ENCODE results near the gene TRIM65.
"Not testable (repeated sequence)": the region's sequence is repeated elsewhere in the genome, so short reads cannot be mapped to it uniquely, and the experiment has no call there.

Gene TRIM65

GRCh38 chr17:75875182-75875939, 21.4 kb downstream of the TRIM65 start:
- no peak for DNase-seq (ENCODE audit: extremely low spot score)
- CTCF ChIA-PET: interaction anchor here (1.0 to 1.7 kb wide), 2 partner anchors 14 to 205 kb away, joined by 3 to 6 read pairs; no protein-coding TSS in a partner anchor
- TF ChIP-seq FOXM1 (IDR thresholded peaks at IDR 0.05; ENCODE audit: borderline replicate concordance): no peak
- no peak for TF ChIP-seq ZNF384 (IDR thresholded peaks at IDR 0.05)
- POLR2A ChIA-PET: interaction anchor here (1.0 to 4.4 kb wide), 4 partner anchors 11 to 91 kb away, joined by 3 to 26 read pairs (median 6); partner anchors contain the start of genes TRIM65, UNK and WBP2

- DNase-seq (ENCODE audit: extremely low spot score): no peak
- ChIA-PET CTCF (interaction anchor here (1.7 to 3.9 kb wide), 2 partner anchors 13 to 14 kb away, joined by 6 to 33 read pairs; no protein-coding TSS in a partner anchor), POLR2A (interaction anchor here (0.7 to 4.4 kb wide), 4 partner anchors 10 to 22 kb away, joined by 3 to 26 read pairs (median 4); partner anchors contain the start of genes TRIM65 and WBP2)
- TF ChIP-seq CTBP1 (IDR thresholded peaks at IDR 0.05; ENCODE audit: borderline replicate concordance) (no peak), ELF4 (IDR thresholded peaks at IDR 0.05) (no peak), SP1 (IDR thresholded peaks at IDR 0.05) (no peak), LEF1 (IDR thresholded peaks at IDR 0.05; ENCODE audit: borderline replicate concordance) (no peak), FOXA1 (IDR thresholded peaks at IDR 0.05) (no peak), FOXK2 (IDR thresholded peaks at IDR 0.05) (no peak), NFRKB (IDR thresholded peaks at IDR 0.05) (no peak), FOXM1 (IDR thresholded peaks at IDR 0.05; ENCODE audit: borderline replicate concordance) (no peak), TARDBP (IDR thresholded peaks at IDR 0.05) (no peak), ZNF384 (IDR thresholded peaks at IDR 0.05) (no peak), BHLHE40 (IDR thresholded peaks at IDR 0.05; ENCODE audit: borderline replicate concordance) (no peak), HDGF (IDR thresholded peaks at IDR 0.05; ENCODE audit: borderline replicate concordance) (no peak), PKNOX1 (IDR thresholded peaks at IDR 0.05) (no peak), SUZ12 (IDR thresholded peaks at IDR 0.05) (no peak), L3MBTL2 (conservative IDR thresholded peaks at IDR 0.05) (no peak), ARNT (IDR thresholded peaks at IDR 0.05) (no peak)
These were observed 22.2 kb downstream of the TRIM65 start for GRCh38 chr17:75874323-75875181.

DNA sequence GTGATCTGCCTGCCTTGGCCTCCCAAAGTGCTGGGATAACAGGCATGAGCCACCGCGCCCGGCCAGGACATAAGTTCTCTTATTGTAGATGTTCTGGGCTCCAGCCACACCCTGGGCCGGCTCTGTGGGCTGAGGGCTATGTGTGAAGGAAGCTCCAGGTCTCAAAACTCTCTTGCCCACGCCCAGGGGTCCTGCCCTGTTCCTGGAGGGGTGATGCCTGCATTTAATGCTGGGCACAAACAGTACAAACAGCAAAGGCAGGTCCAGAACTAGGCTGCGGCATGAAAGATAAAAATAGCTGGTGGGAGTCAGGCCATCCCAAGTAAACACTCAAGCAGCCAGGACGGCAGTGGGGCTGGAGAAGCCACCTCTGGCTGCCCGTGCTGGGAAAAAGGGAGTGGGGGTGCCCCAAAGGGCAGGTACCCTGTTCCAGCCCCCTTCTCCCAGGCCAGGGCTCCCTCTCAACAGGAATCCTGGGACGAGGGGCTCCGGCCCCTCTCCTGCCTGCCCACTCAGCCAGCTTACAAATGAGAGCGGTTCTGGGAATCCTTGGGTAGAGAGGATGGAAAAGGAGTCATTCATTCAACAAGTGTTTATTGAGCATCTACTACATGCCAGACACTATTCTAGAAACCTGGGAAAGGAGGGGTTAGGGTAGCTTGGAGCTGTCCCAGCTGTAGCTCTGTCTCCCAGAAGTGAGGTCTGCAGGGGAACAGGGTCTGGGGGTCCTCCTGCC, 23.0 kb downstream of the TRIM65 start:
- TF ChIP-seq FOXK2 (IDR thresholded peaks at IDR 0.05): no peak
- TF ChIP-seq PKNOX1 (IDR thresholded peaks at IDR 0.05): no peak
- no peak for TF ChIP-seq TARDBP (IDR thresholded peaks at IDR 0.05)
- TF ChIP-seq FOXM1 (IDR thresholded peaks at IDR 0.05; ENCODE audit: borderline replicate concordance): no peak
- TF ChIP-seq SP1 (IDR thresholded peaks at IDR 0.05): no peak
- TF ChIP-seq ARNT (IDR thresholded peaks at IDR 0.05): no peak
- TF ChIP-seq HDGF (IDR thresholded peaks at IDR 0.05; ENCODE audit: borderline replicate concordance): no peak
- no peak for TF ChIP-seq ZNF384 (IDR thresholded peaks at IDR 0.05)
- TF ChIP-seq NFRKB (IDR thresholded peaks at IDR 0.05): no peak
- TF ChIP-seq BHLHE40 (IDR thresholded peaks at IDR 0.05; ENCODE audit: borderline replicate concordance): no peak
- no peak for TF ChIP-seq LEF1 (IDR thresholded peaks at IDR 0.05; ENCODE audit: borderline replicate concordance)
- no peak for TF ChIP-seq CTBP1 (IDR thresholded peaks at IDR 0.05; ENCODE audit: borderline replicate concordance)
- no peak for TF ChIP-seq SUZ12 (IDR thresholded peaks at IDR 0.05)
- no peak for TF ChIP-seq ELF4 (IDR thresholded peaks at IDR 0.05)
- no peak for TF ChIP-seq L3MBTL2 (conservative IDR thresholded peaks at IDR 0.05)
- no peak for TF ChIP-seq FOXA1 (IDR thresholded peaks at IDR 0.05)
- no peak for DNase-seq (ENCODE audit: extremely low spot score)
- ChIA-PET CTCF (interaction anchor here (1.3 to 3.9 kb wide), 2 partner anchors 13 to 28 kb away, joined by 5 to 33 read pairs; no protein-coding TSS in a partner anchor), POLR2A (interaction anchor here (0.7 to 1.7 kb wide), 3 partner anchors 13 to 23 kb away, joined by 4 to 6 read pairs (median 5); partner anchors contain the start of genes TRIM65 and WBP2)

- TF ChIP-seq BHLHE40 (IDR thresholded peaks at IDR 0.05; ENCODE audit: borderline replicate concordance) (no peak), CTBP1 (IDR thresholded peaks at IDR 0.05; ENCODE audit: borderline replicate concordance) (no peak), L3MBTL2 (conservative IDR thresholded peaks at IDR 0.05) (no peak)
- DNase-seq (ENCODE audit: extremely low spot score): no peak
- ChIA-PET CTCF (interaction anchor here (1.3 to 3.9 kb wide), 3 partner anchors 12 to 27 kb away, joined by 5 to 33 read pairs (median 6); no protein-coding TSS in a partner anchor), POLR2A (interaction anchor here (1.0 to 1.7 kb wide), 4 partner anchors 15 to 93 kb away, joined by 3 to 6 read pairs (median 3); partner anchors contain the start of genes MRPL38 and WBP2)
These were observed 24.1 kb downstream of the TRIM65 start for GRCh38 chr17:75872434-75873351.

DNA sequence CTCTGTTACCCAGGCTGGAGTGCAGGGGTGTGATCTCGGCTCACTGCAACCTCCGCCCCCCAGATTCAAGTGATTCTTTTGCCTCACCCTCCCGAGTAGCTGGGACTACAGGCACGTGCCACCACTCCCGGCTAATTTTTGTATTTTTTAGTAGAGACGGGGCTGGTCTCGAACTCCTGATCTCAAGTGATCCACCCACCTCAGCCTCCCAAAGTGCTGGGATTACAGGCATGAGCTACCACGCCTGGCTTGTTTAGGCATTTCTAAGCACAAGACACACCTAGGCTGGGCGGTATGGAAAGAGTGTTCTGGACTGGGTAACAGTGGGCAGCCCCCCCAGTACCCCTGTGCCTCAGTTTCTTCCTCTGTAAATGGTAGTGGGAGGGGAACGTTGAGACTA, 26.5 kb downstream of the TRIM65 start:
- DNase-seq (ENCODE audit: extremely low spot score); CTCF ChIA-PET: not testable (repeated sequence)
- POLR2A ChIA-PET: interaction anchor here (1.2 to 1.6 kb wide), 2 partner anchors 15 to 90 kb away, joined by 5 read pairs; partner anchors contain the start of gene WBP2
